ENCODE results near the gene HABP2. TPM values are rescaled to one million over a fixed set of nuclear protein-coding genes. Genes with fewer than 3 reads are reported as not detected.

HABP2 gene
- total RNA-seq, 1 experiment from 2014 or later = 0.09 TPM

- TF ChIP-seq IRF1 (CRISPR knock-in tag; IDR thresholded peaks at IDR 0.05) (no peak), ZNF281 (CRISPR knock-in tag; IDR thresholded peaks at IDR 0.05) (no peak), CDX4 (CRISPR knock-in tag; IDR thresholded peaks at IDR 0.05; ENCODE audit: borderline replicate concordance) (no peak), OVOL2 (CRISPR knock-in tag; IDR thresholded peaks at IDR 0.05; ENCODE audit: borderline replicate concordance) (no peak), SP1 (CRISPR knock-in tag; conservative IDR thresholded peaks at IDR 0.05) (no peak), TCF7 (CRISPR knock-in tag; IDR thresholded peaks at IDR 0.05; ENCODE audit: low read depth) (no peak), GTF2I (CRISPR knock-in tag; conservative IDR thresholded peaks at IDR 0.05) (no peak), PREB (CRISPR knock-in tag; IDR thresholded peaks at IDR 0.05; ENCODE audit: borderline replicate concordance) (no peak)
These were observed 33.8 kb upstream of the HABP2 start (continued) for GRCh38 chr10:113518816-113519591.

- Mint-ChIP-seq H3K4me1 (peaks cover 7% of the 10 kb centered on the region; the same call in 1 of the 2 replicates), H3K27ac (no peak overlapping the region), H3K27me3 (ENCODE audit: low read depth) (no peaks in the 10 kb centered on the region; the same call in 1 of the 2 replicates), H3K9me3 (peaks cover 3% of the 10 kb centered on the region), H3K4me3 (no peak overlapping the region), H3K36me3 (no peaks in the 10 kb centered on the region)
- ChIA-PET CTCF (interaction anchor here (2.5 kb wide), 2 partner anchors 11 to 44 kb away, joined by 10 to 18 read pairs; no protein-coding TSS in a partner anchor), POLR2A (no interaction called here)
- ATAC-seq (no peak; the same call in 1 of the 2 replicates), DNase-seq (ENCODE audit: low spot score) (no peak)
- no peak for TF ChIP-seq ATF1 (CRISPR knock-in tag; IDR thresholded peaks at IDR 0.05)
- TF ChIP-seq ARID4B (CRISPR knock-in tag; IDR thresholded peaks at IDR 0.05; ENCODE audit: borderline replicate concordance) = no peak
- TF ChIP-seq ESRRA (CRISPR knock-in tag; IDR thresholded peaks at IDR 0.05; ENCODE audit: borderline replicate concordance) = no peak
- TF ChIP-seq OVOL2 (CRISPR knock-in tag; IDR thresholded peaks at IDR 0.05; ENCODE audit: borderline replicate concordance) = no peak
- no peak for TF ChIP-seq ZNF138 (CRISPR knock-in tag; conservative IDR thresholded peaks at IDR 0.05)
- TF ChIP-seq ZNF416 (CRISPR knock-in tag; IDR thresholded peaks at IDR 0.05) = no peak
- no peak for TF ChIP-seq KAT7 (CRISPR knock-in tag; IDR thresholded peaks at IDR 0.05; ENCODE audit: borderline replicate concordance)
These were observed 33.2 kb upstream of the HABP2 start for GRCh38 chr10:113519681-113520115.

Data from WTC11 (cell line).